SK-N-SH (cell line): ENCODE measurements around the gene NDUFV2.

Source experiments
- EP300 ChIP-seq, 2 experiments: IDR thresholded peaks; 2 replicates each; pipeline versions ENCODE4 v1.4.0 to v1.6.1; 2012; ENCODE audit warnings: borderline replicate concordance in 1 of 2, low read depth in 1 of 2, low read length in 1 of 2
- RCOR1 ChIP-seq: fragments of 150-350 bp; IDR thresholded peaks from 2 replicates; pipeline ENCODE4 v1.6.1; 2017; ENCODE audit warnings: antibody characterized with exemption, low read length
- RFX5 ChIP-seq: IDR thresholded peaks from 2 replicates; pipeline ENCODE4 v1.6.1; 2012; ENCODE audit warnings: mild to moderate bottlenecking, improper control_type of control experiment, low read length
- SMC3 ChIP-seq: IDR thresholded peaks from 2 replicates; pipeline ENCODE4 v1.6.1; 2012; ENCODE audit warnings: low read depth, low read length, improper control_type of control experiment
- TAF1 ChIP-seq: IDR thresholded peaks from 2 replicates; pipeline ENCODE4 v1.6.1; 2012; ENCODE audit warnings: low read depth, mild to moderate bottlenecking, low read length, moderate library complexity, borderline replicate concordance
- TCF12 ChIP-seq: IDR thresholded peaks from 2 replicates; pipeline ENCODE4 v1.4.0; 2012
- TF ChIP-seq, protein P1 (sequence below): fragments of 200-600 bp; sonication (generic); IDR thresholded peaks from 2 replicates; pipeline ENCODE4 v1.6.1; 2017; ENCODE audit warnings: antibody characterized with exemption, mild to moderate bottlenecking, moderate library complexity

DNA sequence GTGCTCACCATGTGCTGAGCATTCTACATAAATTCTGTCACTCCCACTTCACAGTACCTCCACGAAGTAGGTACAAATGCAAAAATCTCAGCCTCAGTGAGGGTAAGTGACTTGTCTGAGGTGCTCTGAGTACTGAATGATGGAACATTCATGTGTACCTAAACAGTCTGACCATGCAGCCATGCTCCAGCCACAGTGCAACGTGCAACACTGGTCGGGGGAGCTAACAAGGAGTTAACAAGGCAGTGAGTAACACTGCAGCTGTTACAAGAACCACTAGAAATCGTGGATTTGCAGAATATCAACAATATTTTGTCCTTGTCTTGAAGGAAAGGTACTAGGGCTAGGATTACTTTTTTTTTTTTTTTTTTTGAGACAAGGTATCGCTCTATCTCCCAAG is 36.6 kb upstream of the NDUFV2 start:
- TF ChIP-seq, protein P1, sequence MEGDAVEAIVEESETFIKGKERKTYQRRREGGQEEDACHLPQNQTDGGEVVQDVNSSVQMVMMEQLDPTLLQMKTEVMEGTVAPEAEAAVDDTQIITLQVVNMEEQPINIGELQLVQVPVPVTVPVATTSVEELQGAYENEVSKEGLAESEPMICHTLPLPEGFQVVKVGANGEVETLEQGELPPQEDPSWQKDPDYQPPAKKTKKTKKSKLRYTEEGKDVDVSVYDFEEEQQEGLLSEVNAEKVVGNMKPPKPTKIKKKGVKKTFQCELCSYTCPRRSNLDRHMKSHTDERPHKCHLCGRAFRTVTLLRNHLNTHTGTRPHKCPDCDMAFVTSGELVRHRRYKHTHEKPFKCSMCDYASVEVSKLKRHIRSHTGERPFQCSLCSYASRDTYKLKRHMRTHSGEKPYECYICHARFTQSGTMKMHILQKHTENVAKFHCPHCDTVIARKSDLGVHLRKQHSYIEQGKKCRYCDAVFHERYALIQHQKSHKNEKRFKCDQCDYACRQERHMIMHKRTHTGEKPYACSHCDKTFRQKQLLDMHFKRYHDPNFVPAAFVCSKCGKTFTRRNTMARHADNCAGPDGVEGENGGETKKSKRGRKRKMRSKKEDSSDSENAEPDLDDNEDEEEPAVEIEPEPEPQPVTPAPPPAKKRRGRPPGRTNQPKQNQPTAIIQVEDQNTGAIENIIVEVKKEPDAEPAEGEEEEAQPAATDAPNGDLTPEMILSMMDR: no peak
- TF ChIP-seq SMC3 (no peak), EP300 (IDR thresholded peaks at IDR 0.05; ENCODE audit: borderline replicate concordance in 1 of 2, low read depth in 1 of 2, low read length in 1 of 2) (no peak), TAF1 (no peak), RCOR1 (no peak), TCF12 (no peak), RFX5 (no peak)
